Ascending aorta (tissue), 2 donors: ENCODE measurements around the gene XKR7. TPM values are rescaled to one million over a fixed set of nuclear protein-coding genes. Genes with fewer than 3 reads are reported as not detected.

Experiments
- DNase-seq, 2 donors: peaks; one replicate each; pipeline ENCODE4 v3.0.0-alpha.2; 2019; ENCODE audit warnings: low spot score in 2 of 2
- H3K27ac ChIP-seq, 2 donors: fragments of 200-600 bp; sonication (generic); one replicate each; pipeline ENCODE4 v1.5.1; 2016 to 2017; ENCODE audit warnings: mild to moderate bottlenecking in 1 of 2
- H3K27me3 ChIP-seq: fragments of 200-600 bp; sonication (generic); one replicate; pipeline ENCODE4 v1.5.1; 2017
- H3K36me3 ChIP-seq, 2 donors: fragments of 200-600 bp; sonication (generic); one replicate each; pipeline ENCODE4 v1.5.1; 2016
- H3K4me1 ChIP-seq, 2 donors: fragments of 200-600 bp; sonication (generic); one replicate each; pipeline ENCODE4 v1.5.1; 2016 to 2017; ENCODE audit warnings: mild to moderate bottlenecking in 1 of 2
- H3K4me3 ChIP-seq, 2 donors: fragments of 200-600 bp; sonication (generic); one replicate each; pipeline ENCODE4 v1.5.1; 2016 to 2017; ENCODE audit warnings: mild to moderate bottlenecking in 1 of 2
- H3K9me3 ChIP-seq, 2 donors: fragments of 200-600 bp; sonication (generic); one replicate each; pipeline ENCODE4 v1.5.1; 2016
- intact Hi-C: fragments of 100-400 bp; cut with DNase I; formaldehyde crosslinking; loops from one replicate; pipeline ENCODE4 v1.15.1; 2023
- total RNA-seq: library from RNA; depleted of rRNA; stranded (reverse); fragments of >200 nt; gene quantifications from one replicate; pipeline ENCODE4 v1.1.0, GENCODE V29; 2016
- TF ChIP-seq, protein P1 (sequence below), 3 experiments: fragments of 200-600 bp in 2 of 3; fragments of 450-650 bp in 1 of 3; sonication (generic) in 2 of 3; IDR thresholded peaks; one replicate each; pipeline ENCODE4 v1.5.1; 2016 to 2019; ENCODE audit warnings: antibody characterized with exemption in 3 of 3, mild to moderate bottlenecking in 1 of 3, moderate library complexity in 1 of 3

The XKR7 gene
- total RNA-seq, 1 donor from 2014 or later: not detected

DNA sequence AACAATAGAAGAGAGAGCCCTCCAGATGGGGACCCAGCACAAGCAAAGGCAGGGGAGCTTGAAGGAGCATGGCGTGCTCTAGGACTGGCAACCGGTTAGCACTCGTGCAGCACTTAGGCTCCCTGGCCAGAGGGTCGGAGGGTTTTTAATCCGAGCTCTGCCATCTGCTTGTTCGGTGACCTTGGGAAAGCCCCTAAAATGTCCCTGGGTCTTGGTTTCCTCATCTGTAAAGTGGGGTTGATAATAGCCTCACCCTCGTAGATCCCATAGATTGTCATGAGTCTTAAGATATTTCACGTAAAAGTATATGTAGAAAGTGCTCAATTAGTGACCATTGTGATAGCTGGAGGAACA lies 67.5 kb downstream of the XKR7 start:
- no peak overlapping the region for H3K4me3 ChIP-seq
- peaks cover 3 to 8% of the 10 kb centered on the region in 2 donors for H3K4me1 ChIP-seq
- TF ChIP-seq, protein P1, sequence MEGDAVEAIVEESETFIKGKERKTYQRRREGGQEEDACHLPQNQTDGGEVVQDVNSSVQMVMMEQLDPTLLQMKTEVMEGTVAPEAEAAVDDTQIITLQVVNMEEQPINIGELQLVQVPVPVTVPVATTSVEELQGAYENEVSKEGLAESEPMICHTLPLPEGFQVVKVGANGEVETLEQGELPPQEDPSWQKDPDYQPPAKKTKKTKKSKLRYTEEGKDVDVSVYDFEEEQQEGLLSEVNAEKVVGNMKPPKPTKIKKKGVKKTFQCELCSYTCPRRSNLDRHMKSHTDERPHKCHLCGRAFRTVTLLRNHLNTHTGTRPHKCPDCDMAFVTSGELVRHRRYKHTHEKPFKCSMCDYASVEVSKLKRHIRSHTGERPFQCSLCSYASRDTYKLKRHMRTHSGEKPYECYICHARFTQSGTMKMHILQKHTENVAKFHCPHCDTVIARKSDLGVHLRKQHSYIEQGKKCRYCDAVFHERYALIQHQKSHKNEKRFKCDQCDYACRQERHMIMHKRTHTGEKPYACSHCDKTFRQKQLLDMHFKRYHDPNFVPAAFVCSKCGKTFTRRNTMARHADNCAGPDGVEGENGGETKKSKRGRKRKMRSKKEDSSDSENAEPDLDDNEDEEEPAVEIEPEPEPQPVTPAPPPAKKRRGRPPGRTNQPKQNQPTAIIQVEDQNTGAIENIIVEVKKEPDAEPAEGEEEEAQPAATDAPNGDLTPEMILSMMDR (IDR thresholded peaks at IDR 0.05): no peak
- H3K27me3 ChIP-seq: no peaks in the 10 kb centered on the region
- no peak for DNase-seq
- no peak overlapping the region for H3K27ac ChIP-seq
- intact Hi-C loops: loop anchor here (10.0 kb wide), 1 partner anchor 181 kb away; no protein-coding TSS in a partner anchor
- H3K9me3 ChIP-seq: peaks cover 0 to 5% of the 10 kb centered on the region in 2 donors
- no peaks in the 10 kb centered on the region for H3K36me3 ChIP-seq

DNA sequence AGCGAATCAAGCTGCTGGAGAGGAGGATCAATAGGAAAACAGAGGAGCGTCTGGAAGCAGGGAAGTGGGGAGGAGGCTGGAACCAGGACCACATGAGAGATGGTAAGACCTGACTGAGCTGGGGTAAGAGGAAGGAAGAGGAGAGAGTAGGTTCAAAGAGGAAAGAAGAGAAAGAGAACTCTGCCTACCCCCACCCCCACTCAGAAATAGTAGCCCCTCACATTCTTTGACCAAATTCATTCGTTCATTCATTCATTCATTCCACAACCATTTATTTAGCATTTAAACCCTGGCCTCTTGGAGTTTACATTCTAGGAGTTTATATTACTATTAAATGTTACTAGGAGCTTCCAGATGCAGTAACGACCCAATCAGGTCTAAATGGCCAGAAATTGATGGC lies 68.3 kb downstream of the XKR7 start:
- intact Hi-C loops: loop anchor here (10.0 kb wide), 1 partner anchor 181 kb away; no protein-coding TSS in a partner anchor

DNA sequence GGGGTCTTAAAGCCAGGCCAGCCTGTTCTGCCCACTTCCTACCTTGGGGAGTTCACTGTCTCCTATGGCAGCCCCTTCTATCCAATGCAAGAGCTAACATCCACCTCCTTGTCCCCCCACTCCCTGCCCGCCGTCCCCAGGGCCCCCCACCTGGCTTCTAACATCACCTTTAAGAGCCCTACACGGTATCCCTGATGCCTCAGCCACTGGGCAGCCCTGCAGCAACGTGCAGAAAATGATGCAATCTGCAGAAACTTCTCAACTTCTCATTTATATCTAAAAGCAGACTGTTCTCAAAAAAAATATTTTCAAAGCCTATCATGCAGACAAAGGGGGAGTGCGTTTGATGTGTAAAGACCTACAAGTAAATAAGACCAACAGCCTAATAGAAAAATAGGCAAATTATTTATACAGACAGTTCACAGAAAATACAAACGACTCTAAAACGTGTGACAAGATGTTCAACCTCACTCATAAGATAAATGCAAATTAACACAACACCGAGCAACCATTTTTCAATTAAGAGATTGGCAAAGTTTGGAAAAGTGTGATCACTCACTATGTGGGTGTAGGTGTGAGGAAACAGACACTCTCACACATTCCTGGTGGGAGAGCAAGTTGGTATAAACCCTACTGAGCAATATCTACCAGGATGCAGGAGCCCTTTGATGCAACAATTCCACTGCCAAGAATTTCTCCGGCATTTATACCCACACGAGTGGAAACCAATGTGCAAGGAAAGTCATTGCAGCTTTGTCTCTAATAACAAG lies 69.0 kb downstream of the XKR7 start:
- intact Hi-C loops: loop anchor here (10.0 kb wide), 1 partner anchor 182 kb away; no protein-coding TSS in a partner anchor
- H3K36me3 ChIP-seq: no peaks in the 10 kb centered on the region
- DNase-seq: no peak
- TF ChIP-seq, protein P1 (IDR thresholded peaks at IDR 0.05): no peak
- H3K27ac ChIP-seq: no peak overlapping the region
- no peaks in the 10 kb centered on the region for H3K4me1 ChIP-seq
- H3K27me3 ChIP-seq: no peaks in the 10 kb centered on the region
- peaks cover 0 to 5% of the 10 kb centered on the region in 2 donors for H3K9me3 ChIP-seq
- no peak overlapping the region for H3K4me3 ChIP-seq

More for the DNA sequence above, 68.3 kb downstream of the XKR7 start:
- no peak for DNase-seq
- TF ChIP-seq, protein P1 (IDR thresholded peaks at IDR 0.05): no peak
- Histone ChIP-seq H3K36me3 (no peaks in the 10 kb centered on the region), H3K4me1 (peaks cover 2 to 3% of the 10 kb centered on the region in 2 donors), H3K27me3 (no peaks in the 10 kb centered on the region), H3K4me3 (no peak overlapping the region), H3K9me3 (peaks cover 0 to 5% of the 10 kb centered on the region in 2 donors), H3K27ac (no peak overlapping the region)

DNA sequence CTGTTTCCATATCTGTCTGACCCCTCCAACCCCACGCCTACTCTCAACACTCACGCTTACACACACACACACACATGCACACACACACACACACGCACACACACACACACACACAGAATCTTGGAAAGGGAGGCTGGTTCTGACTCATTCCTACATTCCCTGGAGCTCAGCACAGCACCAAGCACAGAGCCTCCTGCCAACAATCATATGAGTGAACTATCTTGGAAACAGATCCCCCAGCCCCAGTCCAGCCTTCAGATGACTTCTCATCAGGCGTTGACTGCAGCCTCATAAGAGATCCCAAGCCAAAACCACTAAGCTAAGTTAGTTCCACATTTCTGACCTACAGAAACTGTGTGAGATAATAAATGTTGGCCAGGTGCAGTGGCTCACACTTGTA lies 70.0 kb downstream of the XKR7 start:
- H3K27ac ChIP-seq: no peak overlapping the region
- DNase-seq: no peak
- no peaks in the 10 kb centered on the region for H3K27me3 ChIP-seq
- TF ChIP-seq, protein P1 (IDR thresholded peaks at IDR 0.05): no peak
- H3K9me3 ChIP-seq: peaks cover 0 to 5% of the 10 kb centered on the region in 2 donors
- no peaks in the 10 kb centered on the region for H3K36me3 ChIP-seq
- H3K4me1 ChIP-seq: no peaks in the 10 kb centered on the region
- H3K4me3 ChIP-seq: no peak overlapping the region
- intact Hi-C loops: loop anchor here (10.0 kb wide), 1 partner anchor 183 kb away; no protein-coding TSS in a partner anchor

DNA sequence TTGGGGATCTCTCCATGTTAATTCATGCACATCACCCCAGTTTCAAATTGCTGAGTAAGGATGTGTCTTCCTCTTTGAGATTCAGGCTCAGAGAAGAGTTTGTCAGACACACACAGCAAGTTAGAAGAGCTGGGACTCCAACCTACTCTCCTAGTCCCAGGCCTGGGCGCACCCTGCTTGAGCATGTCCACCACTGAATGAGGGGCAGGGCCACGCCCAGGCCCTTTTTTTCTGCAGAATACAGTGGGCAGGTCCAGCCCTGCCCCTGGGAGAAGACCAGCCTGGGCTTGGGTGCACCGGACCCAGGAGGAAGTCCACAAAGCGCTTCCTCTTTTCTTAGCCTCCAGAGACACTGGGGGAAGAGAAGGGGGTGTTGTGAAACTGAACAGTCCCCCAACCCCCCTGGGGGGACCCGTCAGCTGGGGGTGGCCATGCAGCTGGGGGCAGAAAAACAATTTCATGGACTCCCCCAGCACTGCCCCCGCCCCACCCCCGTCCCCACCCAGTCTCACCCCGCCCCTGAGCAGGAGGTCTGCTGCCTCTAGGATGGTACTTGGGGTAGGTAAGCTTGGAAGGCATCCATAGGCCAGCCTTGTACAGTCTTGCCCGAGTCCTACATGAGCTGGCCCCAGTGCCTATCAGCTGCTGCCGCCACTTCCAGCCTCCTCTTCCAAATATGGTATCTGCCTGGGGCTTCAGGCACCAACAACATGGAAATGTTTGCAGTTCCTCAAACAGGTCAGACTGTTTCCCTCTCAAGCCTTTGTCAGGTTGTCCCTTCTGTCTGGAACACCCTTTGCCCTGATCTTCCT lies 72.4 kb downstream of the XKR7 start:
- TF ChIP-seq, protein P1 (IDR thresholded peaks at IDR 0.05): no peak
- peaks cover 0 to 5% of the 10 kb centered on the region in 2 donors for H3K9me3 ChIP-seq
- DNase-seq: peak in 1 of 2 donors; percentile 67
- H3K27ac ChIP-seq: no peak overlapping the region
- intact Hi-C loops: no loop called here
- H3K4me1 ChIP-seq: no peaks in the 10 kb centered on the region
- H3K27me3 ChIP-seq: no peaks in the 10 kb centered on the region
- no peaks in the 10 kb centered on the region for H3K36me3 ChIP-seq
- no peak overlapping the region for H3K4me3 ChIP-seq
